Psoas muscle (tissue), 8 donors: ENCODE data around the gene NOS1AP. TPM values are rescaled to one million over a fixed set of nuclear protein-coding genes. Genes with fewer than 3 reads are reported as not detected.

Experiments
- ATAC-seq, 4 donors: fragments of 200-7000 bp; cut with Tn5 transposase; one replicate each; pipeline ENCODE4 v1.9.1; 2020; ENCODE audit warnings: moderate library complexity in 3 of 4, mild to moderate bottlenecking in 2 of 4
- DNase-seq, 2 donors: peaks; one replicate each; pipeline ENCODE4 v3.0.0-alpha.2; 2020
- H3K27ac ChIP-seq: fragments of 200-600 bp; one replicate; pipeline ENCODE4 v1.8.0; 2022
- H3K27me3 ChIP-seq, 3 donors: fragments of 200-600 bp in 1 of 3; one replicate each; pipeline versions ENCODE4 v1.6.1 to v1.8.0; 2013 to 2022; ENCODE audit warnings: low read length in 2 of 3, mild to moderate bottlenecking in 2 of 3, moderate library complexity in 1 of 3; ENCODE audit not compliant: insufficient read depth in 3 of 3
- H3K36me3 ChIP-seq, 2 donors: fragments of 200-600 bp in 1 of 2; one replicate each; pipeline versions ENCODE4 v1.6.1 to v1.8.0; 2013 to 2022; ENCODE audit warnings: low read depth in 1 of 2, mild to moderate bottlenecking in 1 of 2, moderate library complexity in 1 of 2; ENCODE audit not compliant: insufficient read depth in 1 of 2
- H3K4me1 ChIP-seq: fragments of 200-600 bp; one replicate; pipeline ENCODE4 v1.8.0; 2022
- H3K4me3 ChIP-seq: fragments of 200-600 bp; one replicate; pipeline ENCODE4 v1.8.0; 2022; ENCODE audit warnings: mild to moderate bottlenecking
- H3K9me3 ChIP-seq: fragments of 200-600 bp; one replicate; pipeline ENCODE4 v1.8.0; 2022
- WGBS, 3 donors: extraction: QIAGEN DNeasy Blood & Tissue Kit; methylation state at CpG; one replicate each; pipeline versions ENCODE4 v1.1.6 to v1.1.7; 2013; 5-methylcytosine and 5-hydroxymethylcytosine counted together
- intact Hi-C, 2 donors: fragments of 100-400 bp; cut with DNase I; formaldehyde crosslinking; loops; one replicate each; pipeline versions ENCODE4 v1.11.0 to v1.14.2; 2022
- polyA plus RNA-seq, 3 donors: library from polyadenylated mRNA; stranded (reverse); fragments of 200-250 nt; gene quantifications; one replicate each; pipeline ENCODE4 v1.2.3, GENCODE V29; 2013
- total RNA-seq, 4 donors: library from RNA; stranded (reverse); fragmentation: NEBNext Ultra II Directional in 2 of 4; extraction: Animal tissue kit (Norgen Biotek cat#: 25700) in 2 of 4; gene quantifications; one replicate each; pipeline versions ENCODE4 v1.2.1 to v1.2.4, GENCODE V29; 2021 to 2023
- TF ChIP-seq, protein P1 (sequence below): fragments of 200-600 bp; IDR thresholded peaks from one replicate; pipeline ENCODE4 v1.8.0; 2022; ENCODE audit warnings: antibody characterized with exemption
- donor health status: healthy with polysubstance abuse.
- donor health status: DM: no; HTN: no; CAD: no; lungs with moderate emphysema.
- donor health status: Bipolar disorder and iron deficiency.
- donor health status: healthy.
- donor health status: DM: yes; HTN: yes; CAD: no.
- donor health status: DM: no; HTN: no; CAD: no.
- donor health status: DM: no; HTN: no; CAD: no.
- donor health status: DM: yes; HTN: yes; CAD: no.

Gene NOS1AP
- total and polyA plus RNA-seq, 7 donors: 0.10 to 0.76 (median 0.18) TPM

DNA sequence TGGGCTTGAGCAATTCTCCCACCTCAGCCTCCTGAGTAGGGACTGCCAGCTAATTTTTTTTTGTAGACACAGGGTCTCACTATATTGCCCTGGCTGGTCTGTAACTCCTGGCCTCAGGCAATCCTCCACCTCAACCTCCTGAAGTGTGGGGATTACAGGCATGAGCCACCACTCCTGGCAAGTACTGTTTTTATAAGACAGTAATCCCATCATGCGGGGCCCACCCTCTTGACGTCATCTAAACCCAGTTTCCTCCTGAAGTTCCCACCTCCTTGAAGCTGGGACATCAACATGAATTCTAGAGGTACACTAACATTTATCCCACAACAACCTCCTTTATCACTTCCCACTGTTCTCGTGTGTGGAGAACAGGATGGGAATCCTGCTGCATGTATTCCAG is 202.5 kb downstream of the NOS1AP start:
- 74 to 84% (median 74%) methylated on average over 3 of the region's 3 CpGs for WGBS, 3 donors
- H3K9me3 ChIP-seq: no peaks in the 10 kb centered on the region
- DNase-seq: no peak
- H3K4me3 ChIP-seq: no peak overlapping the region
- no peaks in the 10 kb centered on the region for H3K36me3 ChIP-seq
- ATAC-seq: no peak
- H3K27ac ChIP-seq: no peak overlapping the region
- TF ChIP-seq, protein P1, sequence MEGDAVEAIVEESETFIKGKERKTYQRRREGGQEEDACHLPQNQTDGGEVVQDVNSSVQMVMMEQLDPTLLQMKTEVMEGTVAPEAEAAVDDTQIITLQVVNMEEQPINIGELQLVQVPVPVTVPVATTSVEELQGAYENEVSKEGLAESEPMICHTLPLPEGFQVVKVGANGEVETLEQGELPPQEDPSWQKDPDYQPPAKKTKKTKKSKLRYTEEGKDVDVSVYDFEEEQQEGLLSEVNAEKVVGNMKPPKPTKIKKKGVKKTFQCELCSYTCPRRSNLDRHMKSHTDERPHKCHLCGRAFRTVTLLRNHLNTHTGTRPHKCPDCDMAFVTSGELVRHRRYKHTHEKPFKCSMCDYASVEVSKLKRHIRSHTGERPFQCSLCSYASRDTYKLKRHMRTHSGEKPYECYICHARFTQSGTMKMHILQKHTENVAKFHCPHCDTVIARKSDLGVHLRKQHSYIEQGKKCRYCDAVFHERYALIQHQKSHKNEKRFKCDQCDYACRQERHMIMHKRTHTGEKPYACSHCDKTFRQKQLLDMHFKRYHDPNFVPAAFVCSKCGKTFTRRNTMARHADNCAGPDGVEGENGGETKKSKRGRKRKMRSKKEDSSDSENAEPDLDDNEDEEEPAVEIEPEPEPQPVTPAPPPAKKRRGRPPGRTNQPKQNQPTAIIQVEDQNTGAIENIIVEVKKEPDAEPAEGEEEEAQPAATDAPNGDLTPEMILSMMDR: no peak
- no peaks in the 10 kb centered on the region for H3K27me3 ChIP-seq
- intact Hi-C loops: no loop called here
- H3K4me1 ChIP-seq: no peaks in the 10 kb centered on the region

GRCh38 chr1:162272419-162272818 is 202.9 kb downstream of the NOS1AP start:
- Histone ChIP-seq H3K36me3 (no peaks in the 10 kb centered on the region), H3K27me3 (no peaks in the 10 kb centered on the region), H3K4me1 (no peaks in the 10 kb centered on the region), H3K4me3 (no peak overlapping the region), H3K27ac (no peak overlapping the region), H3K9me3 (no peaks in the 10 kb centered on the region)
- TF ChIP-seq, protein P1: no peak
- no peak for DNase-seq
- WGBS, 3 donors: 80 to 90% (median 89%) methylated on average over 5 of the region's 5 CpGs
- no peak for ATAC-seq
- intact Hi-C loops: no loop called here

DNA sequence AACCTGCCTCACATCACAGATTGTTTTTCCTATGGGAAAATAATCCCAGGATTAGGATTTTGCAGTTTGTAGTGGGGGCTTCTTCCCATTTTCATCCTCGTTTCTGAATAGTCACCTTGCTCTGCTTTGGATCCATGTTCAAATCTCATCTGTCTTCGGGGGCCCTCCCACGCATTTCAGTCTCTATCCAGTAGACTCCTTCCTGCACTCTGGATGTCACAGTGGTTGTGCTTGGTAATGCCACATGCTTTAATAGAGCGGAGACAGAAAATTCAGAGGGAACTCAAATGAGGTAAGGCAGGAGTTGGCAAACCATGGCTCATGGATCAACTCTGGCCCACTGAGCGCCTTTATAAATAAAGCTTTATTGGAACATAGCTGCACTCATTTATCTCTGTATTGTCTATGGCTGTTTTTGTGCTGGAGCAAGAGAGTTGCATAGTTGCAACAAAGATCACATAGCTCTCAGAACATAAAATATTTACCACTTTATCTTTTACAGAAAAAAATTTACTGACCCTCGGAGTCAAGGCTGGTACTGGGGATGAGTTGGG is 206.2 kb downstream of the NOS1AP start:
- WGBS, 3 donors: 89 to 93% (median 92%) methylated on average over 6 of the region's 6 CpGs
- H3K27me3 ChIP-seq: no peaks in the 10 kb centered on the region
- no peaks in the 10 kb centered on the region for H3K36me3 ChIP-seq
- no peak overlapping the region for H3K4me3 ChIP-seq
- intact Hi-C loops: loop anchor here in 1 of 2 donors (2.0 kb wide), 1 partner anchor 219 kb away; no protein-coding TSS in a partner anchor
- no peak overlapping the region for H3K27ac ChIP-seq
- DNase-seq: no peak
- ATAC-seq: no peak
- H3K4me1 ChIP-seq: no peaks in the 10 kb centered on the region
- no peaks in the 10 kb centered on the region for H3K9me3 ChIP-seq
- TF ChIP-seq, protein P1: no peak

GRCh38 chr1:162276493-162276892 is 207.0 kb downstream of the NOS1AP start:
- H3K9me3 ChIP-seq: no peaks in the 10 kb centered on the region
- intact Hi-C loops: no loop called here
- H3K4me3 ChIP-seq: no peak overlapping the region
- no peaks in the 10 kb centered on the region for H3K4me1 ChIP-seq
- H3K27me3 ChIP-seq: no peaks in the 10 kb centered on the region
- WGBS, 3 donors: 20 to 46% (median 31%) methylated on average over 1 of the region's 1 CpG
- TF ChIP-seq, protein P1: peak; percentile 36
- no peak overlapping the region for H3K27ac ChIP-seq
- H3K36me3 ChIP-seq: no peaks in the 10 kb centered on the region
- DNase-seq (no peak), ATAC-seq (no peak)

DNA sequence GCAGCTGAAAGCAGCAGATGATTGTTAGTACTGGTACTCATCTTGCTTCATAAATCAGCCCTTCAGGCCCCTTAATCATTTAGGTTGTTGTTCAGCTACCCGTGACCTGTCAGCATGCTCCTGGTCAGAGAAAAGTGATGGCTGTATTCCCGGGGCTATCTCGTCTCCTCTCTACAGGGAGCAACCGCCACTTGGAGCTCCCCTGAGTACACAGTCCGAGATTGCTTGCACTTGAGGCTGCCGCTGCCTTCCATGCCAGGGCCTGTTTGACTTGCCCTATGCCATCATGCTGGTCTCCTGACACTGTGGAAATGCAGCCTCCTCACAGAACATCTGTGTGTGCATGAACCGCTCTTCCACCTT is 209.6 kb downstream of the NOS1AP start:
- no peak for ATAC-seq

More for the DNA sequence above, 209.6 kb downstream of the NOS1AP start:
- no peaks in the 10 kb centered on the region for H3K27me3 ChIP-seq
- H3K9me3 ChIP-seq: no peaks in the 10 kb centered on the region
- 41 to 52% (median 43%) methylated on average over 7 of the region's 7 CpGs for WGBS, 3 donors
- H3K4me1 ChIP-seq: peaks cover 6% of the 10 kb centered on the region
- DNase-seq: no peak
- no peak overlapping the region for H3K27ac ChIP-seq
- TF ChIP-seq, protein P1: no peak
- no peak overlapping the region for H3K4me3 ChIP-seq
- intact Hi-C loops: no loop called here
- no peaks in the 10 kb centered on the region for H3K36me3 ChIP-seq
